GM12801 (cell line): Measurements from ENCODE around the gene C3orf49.

Source experiments
- TF ChIP-seq, protein P1 (sequence below): IDR thresholded peaks from one replicate; pipeline ENCODE4 v1.5.1; 2011; ENCODE audit warnings: control low read depth; ENCODE audit not compliant: insufficient read length; ENCODE audit errors: extremely low read depth

Gene C3orf49

DNA sequence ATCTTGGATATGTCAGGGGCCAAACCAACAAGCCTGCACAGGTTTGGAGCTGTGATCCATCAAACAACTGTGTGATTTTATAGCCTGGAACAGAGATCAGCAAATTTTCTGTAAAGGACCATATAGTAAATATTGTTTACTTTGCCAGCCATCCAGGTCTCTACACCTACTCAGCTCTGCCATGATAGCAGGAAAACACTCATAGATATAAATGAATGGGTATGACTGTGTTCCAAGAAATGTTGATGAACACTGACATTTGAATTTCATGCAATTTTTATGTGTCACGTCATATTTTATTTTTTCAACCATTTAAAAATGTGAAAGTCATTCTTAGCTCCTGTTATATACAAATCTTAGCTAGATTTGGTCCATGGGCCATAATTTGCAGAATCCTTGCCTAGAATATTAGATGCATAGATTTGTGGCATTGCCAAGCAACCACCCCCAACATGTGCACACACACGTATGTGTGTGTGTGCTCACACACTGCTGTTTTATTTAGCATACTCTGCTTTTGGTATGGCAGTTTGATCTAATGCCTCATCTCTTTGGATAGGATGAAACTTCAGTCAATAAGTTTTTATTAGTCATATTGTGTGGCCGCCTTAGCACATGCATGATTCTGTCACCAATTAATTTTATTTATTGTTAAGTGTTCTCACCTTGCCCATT is 51.0 kb downstream of the C3orf49 start:
- TF ChIP-seq, protein P1, sequence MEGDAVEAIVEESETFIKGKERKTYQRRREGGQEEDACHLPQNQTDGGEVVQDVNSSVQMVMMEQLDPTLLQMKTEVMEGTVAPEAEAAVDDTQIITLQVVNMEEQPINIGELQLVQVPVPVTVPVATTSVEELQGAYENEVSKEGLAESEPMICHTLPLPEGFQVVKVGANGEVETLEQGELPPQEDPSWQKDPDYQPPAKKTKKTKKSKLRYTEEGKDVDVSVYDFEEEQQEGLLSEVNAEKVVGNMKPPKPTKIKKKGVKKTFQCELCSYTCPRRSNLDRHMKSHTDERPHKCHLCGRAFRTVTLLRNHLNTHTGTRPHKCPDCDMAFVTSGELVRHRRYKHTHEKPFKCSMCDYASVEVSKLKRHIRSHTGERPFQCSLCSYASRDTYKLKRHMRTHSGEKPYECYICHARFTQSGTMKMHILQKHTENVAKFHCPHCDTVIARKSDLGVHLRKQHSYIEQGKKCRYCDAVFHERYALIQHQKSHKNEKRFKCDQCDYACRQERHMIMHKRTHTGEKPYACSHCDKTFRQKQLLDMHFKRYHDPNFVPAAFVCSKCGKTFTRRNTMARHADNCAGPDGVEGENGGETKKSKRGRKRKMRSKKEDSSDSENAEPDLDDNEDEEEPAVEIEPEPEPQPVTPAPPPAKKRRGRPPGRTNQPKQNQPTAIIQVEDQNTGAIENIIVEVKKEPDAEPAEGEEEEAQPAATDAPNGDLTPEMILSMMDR = no peak

DNA sequence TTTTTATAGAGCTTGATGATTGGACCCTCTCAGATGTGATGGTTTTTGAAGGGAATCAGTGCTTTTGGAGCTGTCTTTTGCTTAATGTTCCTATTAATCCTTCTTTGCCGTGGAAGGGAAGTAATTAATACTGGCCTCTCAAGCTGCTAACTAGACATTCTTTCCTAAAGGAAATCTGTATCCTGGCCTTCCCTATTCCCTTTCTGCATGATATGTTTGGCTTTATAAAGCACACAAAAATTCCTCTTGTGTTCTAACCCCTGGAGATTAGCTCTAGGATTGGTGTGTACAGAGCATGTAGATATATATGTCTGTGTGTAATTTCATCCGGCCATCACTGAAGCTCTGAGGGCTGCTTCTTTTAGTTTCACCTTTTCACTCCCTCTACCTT is 51.5 kb downstream of the C3orf49 start:
- TF ChIP-seq, protein P1 = no peak

DNA sequence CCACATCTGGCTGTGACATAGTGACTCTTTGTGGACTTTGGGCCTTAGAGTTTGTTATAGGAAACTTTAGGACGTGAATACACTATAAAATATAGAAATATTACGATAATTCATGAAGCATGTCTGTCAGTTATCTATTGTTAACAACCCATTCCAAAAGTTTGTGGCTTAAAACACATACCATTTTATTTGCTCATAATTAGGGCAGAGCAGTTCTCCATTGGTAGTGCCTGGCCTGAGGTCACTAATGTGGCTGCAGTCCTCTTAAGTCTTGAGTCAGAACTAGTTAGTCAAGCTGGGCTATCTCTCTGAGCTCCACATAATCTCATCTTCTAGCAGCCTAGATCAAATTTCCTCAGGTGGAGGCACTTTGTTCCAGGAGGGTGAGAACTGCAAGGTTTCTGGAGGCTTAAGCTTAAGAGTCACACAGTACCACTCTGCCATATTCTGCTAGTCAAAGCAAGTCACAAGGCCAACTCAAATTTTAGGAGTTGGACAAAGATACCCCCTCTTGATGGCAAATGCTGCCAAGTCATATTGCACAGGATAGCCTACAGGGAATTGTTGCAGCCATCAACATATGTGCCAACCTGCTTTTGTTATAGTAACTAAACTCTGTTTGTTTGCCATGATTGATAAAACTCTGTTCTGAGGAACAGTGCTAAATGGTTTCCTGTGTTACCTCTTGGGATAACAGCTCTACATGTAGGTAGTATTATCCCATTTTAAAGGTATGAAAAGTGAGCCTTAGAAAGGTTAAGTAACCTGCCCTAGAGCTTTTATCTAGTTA is 53.2 kb downstream of the C3orf49 start:
- TF ChIP-seq, protein P1 = no peak

DNA sequence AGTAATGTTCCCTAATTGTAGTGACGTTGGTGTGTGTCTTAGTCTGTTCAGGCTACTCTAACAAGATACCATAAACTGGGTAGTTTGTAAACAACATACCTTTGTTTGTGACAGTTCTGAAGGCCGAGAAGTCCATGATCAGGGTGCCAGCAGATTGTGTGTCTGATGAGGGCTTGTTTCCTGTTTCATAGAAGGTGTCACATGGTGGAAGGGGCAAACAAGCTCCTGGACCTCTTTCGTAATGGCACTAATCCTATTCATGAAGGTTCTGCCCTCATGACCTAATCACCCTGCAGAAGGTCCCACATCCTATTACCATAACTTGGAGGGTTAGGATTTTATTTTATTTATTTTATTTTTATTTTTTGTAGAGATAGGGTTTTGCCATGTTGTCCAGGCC is 55.7 kb downstream of the C3orf49 start:
- TF ChIP-seq, protein P1 = no peak

DNA sequence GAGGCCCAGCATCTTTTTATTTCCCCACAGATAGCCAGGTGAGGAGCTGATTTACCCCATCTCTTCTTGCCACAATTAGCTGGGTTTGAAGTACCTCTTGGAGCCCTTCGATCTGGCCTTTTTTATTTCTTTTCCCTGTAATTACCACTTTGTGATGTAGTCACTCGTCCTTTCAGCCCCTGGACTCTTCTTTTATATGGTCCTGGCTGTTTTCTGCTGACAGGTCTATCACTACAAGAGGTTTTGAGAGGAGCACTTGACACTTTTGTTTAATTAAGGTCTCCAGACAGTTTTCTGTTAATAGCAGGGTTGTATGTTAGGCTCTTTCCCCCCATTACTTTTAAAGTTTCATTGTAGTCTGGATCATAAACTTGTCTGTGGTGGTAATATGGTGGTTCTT is 56.4 kb downstream of the C3orf49 start:
- TF ChIP-seq, protein P1 = no peak

DNA sequence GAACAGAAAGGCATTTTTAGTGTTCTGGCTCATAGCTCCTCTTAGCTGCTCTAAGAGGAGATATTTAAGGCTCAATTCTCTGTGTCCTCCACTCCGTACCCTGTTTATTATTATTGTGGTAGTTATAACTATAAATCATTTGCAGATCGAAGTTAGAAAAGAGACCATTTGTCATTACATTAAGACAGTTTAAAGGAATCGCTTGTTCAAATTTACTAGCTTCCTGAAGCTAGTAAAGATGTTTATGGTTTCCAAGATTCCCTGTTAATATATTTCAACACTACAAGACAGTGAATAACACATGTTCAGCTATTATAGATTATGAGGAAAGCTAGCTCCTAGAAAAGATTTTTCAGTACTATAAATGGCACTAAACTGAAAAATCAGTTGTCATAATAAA is 57.2 kb downstream of the C3orf49 start:
- TF ChIP-seq, protein P1 = no peak

DNA sequence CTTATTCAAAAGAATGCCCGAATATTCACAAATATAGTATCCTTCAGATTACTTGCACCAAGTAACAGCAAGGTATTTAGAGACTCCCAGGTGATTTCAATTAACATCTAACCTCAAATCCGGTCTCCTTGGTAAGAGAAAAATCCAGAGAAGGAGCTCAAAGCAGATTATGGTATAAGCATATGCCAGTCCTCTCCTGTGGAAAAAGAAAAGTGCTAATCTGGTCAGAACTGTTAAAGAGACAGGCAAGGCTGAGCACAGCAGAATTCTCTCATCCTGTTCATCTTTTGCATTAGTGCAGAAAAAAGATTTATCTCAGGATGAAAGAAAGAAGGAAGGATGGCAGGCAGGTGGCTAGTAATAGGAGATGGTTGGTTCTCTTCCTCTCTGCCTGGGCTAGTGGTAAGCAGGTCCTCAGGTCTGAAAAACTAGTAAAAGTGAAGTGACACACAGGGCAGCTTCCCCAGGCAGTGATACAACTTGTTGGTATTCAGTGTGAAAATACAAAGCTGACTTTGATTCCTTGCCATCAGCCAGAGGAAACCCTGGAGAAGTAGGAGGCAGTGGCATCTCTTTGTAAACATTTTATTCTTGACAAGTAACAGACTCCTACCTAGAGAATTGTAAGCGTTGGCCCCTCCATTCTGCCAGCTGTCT is 58.8 kb downstream of the C3orf49 start:
- TF ChIP-seq, protein P1 = no peak
